K562 (cell line): ENCODE measurements around the gene TDRD9. TPM values are rescaled to one million over a fixed set of nuclear protein-coding genes. Genes with fewer than 3 reads are reported as not detected.

Source experiments
- ATAC-seq: fragments of 200-7000 bp; cut with Tn5 transposase; 3 replicates; pipeline ENCODE4 v1.9.1; 2020; ENCODE audit warnings: moderate library complexity
- BruUV-seq: library from RNA; stranded (reverse); fragments of 400-500 nt; replicated peaks from 2 replicates; lab custom pipeline; 2021; lab: Mats Ljungman, UMichigan
- CTCF ChIA-PET: fragments of 300-600 bp; formaldehyde crosslinking; extraction: SDS; loops from one replicate; lab custom pipeline; 2021; ENCODE audit warnings: low intra/inter-chr PET ratio; lab: Yijun Ruan, JAX
- POLR2A ChIA-PET: fragments of 300-600, 350-650 bp; sonication (Branson Sonifier 250); formaldehyde crosslinking; extraction: SDS; loops from one replicate; lab custom pipeline; 2021; ENCODE audit warnings: antibody characterized with exemption, inconsistent platforms; lab: Yijun Ruan, JAX
- DNase-seq, 4 experiments: peaks; one replicate each; pipeline versions ENCODE4 v3.0.0 to v3.0.0-alpha.2; 2011 to 2018; ENCODE audit warnings: low spot score in 3 of 4, mixed read lengths in 3 of 4; ENCODE audit errors: extremely low read depth in 1 of 4
- FAIRE-seq: peaks from 2 replicates; lab custom pipeline; 2011; peaks lifted over from hg19 to GRCh38; lab: Jason Lieb, UNC
- H2AFZ ChIP-seq: 2 replicates; pipeline ENCODE4 v1.6.0; 2011; ENCODE audit warnings: low read depth, low read length, control low read depth, inconsistent platforms
- H3K27ac ChIP-seq: fragments of 200-600 bp; 3 replicates; pipeline ENCODE4 v1.8.0; 2011; ENCODE audit warnings: low read depth, mild to moderate bottlenecking, control low read depth, inconsistent platforms, low read length, moderate library complexity, mixed read lengths; ENCODE audit errors: extremely low read depth
- H3K27me3 ChIP-seq, 2 experiments: fragments of 300-600 bp in 1 of 2; 2 replicates in 1 of 2; 3 replicates in 1 of 2; pipeline versions ENCODE4 v1.6.0 to v1.8.0; 2011; ENCODE audit warnings: inconsistent platforms in 2 of 2, low read length in 2 of 2, mild to moderate bottlenecking in 1 of 2, mixed read lengths in 1 of 2, moderate library complexity in 1 of 2; ENCODE audit not compliant: control insufficient read depth in 2 of 2, insufficient read depth in 2 of 2
- H3K36me3 ChIP-seq: fragments of 300-600 bp; 3 replicates; pipeline ENCODE4 v1.8.0; 2011; ENCODE audit warnings: mild to moderate bottlenecking, low read length, inconsistent platforms; ENCODE audit not compliant: control insufficient read depth, insufficient read depth
- H3K4me1 ChIP-seq, 2 experiments: fragments of 200-600 bp in 1 of 2; replicated peaks in 1 of 2; 2 replicates in 1 of 2; 3 replicates in 1 of 2; pipeline versions ENCODE4 v1.5.1 to v1.8.0; 2011; ENCODE audit warnings: inconsistent platforms in 2 of 2, low read length in 2 of 2, mild to moderate bottlenecking in 1 of 2, mixed read lengths in 1 of 2, moderate library complexity in 1 of 2; ENCODE audit not compliant: control insufficient read depth in 2 of 2, insufficient read depth in 2 of 2
- H3K4me2 ChIP-seq: 2 replicates; pipeline ENCODE4 v1.6.1; 2011; ENCODE audit warnings: low read length, control low read depth, inconsistent platforms, mixed read lengths; ENCODE audit not compliant: insufficient read depth
- H3K4me3 ChIP-seq: fragments of 200-600 bp; sonication (generic), shearing (Covaris generic); 2 replicates; pipeline ENCODE4 v1.5.1; 2016; ENCODE audit warnings: control low read depth, inconsistent platforms
- H3K79me2 ChIP-seq: fragments of 200-600 bp; 3 replicates; pipeline ENCODE4 v1.8.0; 2011; ENCODE audit warnings: low read length, inconsistent platforms; ENCODE audit not compliant: control insufficient read depth, insufficient read depth
- H3K9ac ChIP-seq, 2 experiments: 2 replicates each; pipeline versions ENCODE4 v1.6.0 to v1.6.1; 2011; ENCODE audit warnings: low read depth in 2 of 2, low read length in 2 of 2, control low read depth in 1 of 2, inconsistent platforms in 1 of 2, mild to moderate bottlenecking in 1 of 2, mixed read lengths in 1 of 2; ENCODE audit not compliant: insufficient read depth in 1 of 2
- H3K9me1 ChIP-seq: one replicate; pipeline ENCODE4 v1.6.0; 2011; ENCODE audit warnings: inconsistent platforms, mild to moderate bottlenecking, low read length, moderate library complexity; ENCODE audit not compliant: control insufficient read depth, insufficient read depth
- H3K9me3 ChIP-seq: replicated peaks from 2 replicates; pipeline ENCODE4 v1.5.1; 2011; ENCODE audit warnings: low read depth, low read length, inconsistent platforms; ENCODE audit not compliant: control insufficient read depth, insufficient read depth
- H4K20me1 ChIP-seq: replicated peaks from 2 replicates; pipeline ENCODE4 v1.6.1; 2011; ENCODE audit warnings: low read length, inconsistent platforms, mixed read lengths; ENCODE audit not compliant: control insufficient read depth, insufficient read depth
- BRD4 ChIP-seq: fragments of 200-600 bp; sonication (generic); IDR thresholded peaks from 2 replicates; pipeline ENCODE4 v1.6.1; 2017; ENCODE audit warnings: inconsistent platforms
- CTBP1 ChIP-seq: fragments of 450-650 bp; IDR thresholded peaks from 2 replicates; pipeline ENCODE4 v1.6.1; 2016; ENCODE audit warnings: borderline replicate concordance
- HNRNPLL ChIP-seq: fragments of 200-400 bp; formaldehyde crosslinking; IDR thresholded peaks from 2 replicates; pipeline ENCODE4 v1.6.1; 2017; ENCODE audit warnings: low read length, low read depth, mild to moderate bottlenecking; ENCODE audit not compliant: poor library complexity, severe bottlenecking
- MED1 ChIP-seq: sonication (generic); formaldehyde crosslinking; IDR thresholded peaks from 2 replicates; pipeline ENCODE4 v1.8.1; 2023; ENCODE audit warnings: missing genetic modification reagents, borderline replicate concordance
- NFYB ChIP-seq: IDR thresholded peaks from 2 replicates; pipeline ENCODE4 v1.6.1; 2011; ENCODE audit warnings: mild to moderate bottlenecking, moderate library complexity; ENCODE audit not compliant: insufficient read length; ENCODE audit errors: extremely low read depth
- THRB ChIP-seq: fragments of 450-650 bp; formaldehyde crosslinking; conservative IDR thresholded peaks from 2 replicates; pipeline ENCODE4 v1.4.0; 2022; ENCODE audit warnings: mild to moderate bottlenecking, missing genetic modification characterization
- ZHX1 ChIP-seq: fragments of 150-350 bp; conservative IDR thresholded peaks from 2 replicates; pipeline ENCODE4 v1.6.1; 2014; ENCODE audit warnings: low read length
- WGBS: fragments of 100-300 bp; shearing (Covaris generic); methylation state at CpG from one replicate; pipeline ENCODE4 v1.1.6; 2016; ENCODE audit warnings: low coverage, mixed read lengths; ENCODE audit not compliant: insufficient coverage; ENCODE audit errors: missing lambda C conversion rate; 5-methylcytosine and 5-hydroxymethylcytosine counted together
- in situ Hi-C: fragments of 300-500 bp; cut with MboI; formaldehyde crosslinking; loops from 4 replicates; pipeline ENCODE4 v1.15.0; 2018; ENCODE audit warnings: inconsistent platforms, mixed read lengths
- intact Hi-C: fragments of 100-400 bp; cut with micrococcal nuclease; formaldehyde crosslinking; loops from 2 replicates; pipeline ENCODE4 v1.14.2; 2022
- polyA plus RNA-seq, 8 experiments: library from polyadenylated mRNA; depleted of rRNA in 4 of 8; stranded (reverse) in 5 of 8; unstranded in 3 of 8; fragments of >200 nt; fragmentation: Nextera tagmentation in 2 of 8; fragmentation: Illumina TruSeq in 1 of 8; extraction: Ambion mirVana in 2 of 8; extraction: Trizol in 1 of 8; gene quantifications; 2 replicates each; pipeline versions ENCODE4 v1.2.1 to v1.2.3, GENCODE V29; 2011 to 2014; ENCODE audit warnings: inconsistent platforms in 1 of 8, missing spikeins in 1 of 8
- total RNA-seq, 7 experiments: library from RNA; depleted of rRNA in 6 of 7; stranded (reverse); fragments of >200 nt in 6 of 7; fragmentation: Illumina TruSeq in 2 of 7; extraction: Trizol in 2 of 7; gene quantifications; 2 replicates each; pipeline versions ENCODE4 v1.2.1 to v1.2.3, GENCODE V29; 2011 to 2021; ENCODE audit warnings: low replicate concordance in 1 of 7

TDRD9 gene
- total and polyA plus RNA-seq, 9 of the 15 experiments (the other 6 are each of a cell fraction or from before 2014, with no cell fraction given), result 0.04 to 0.14 (median 0.04) TPM; not detected in 5

GRCh38 chr14:104081951-104082464, 153.8 kb downstream of the TDRD9 start:
- DNase-seq, result no peak
- intact Hi-C loops, result no loop called here
- peaks cover 0 to 11% of the 10 kb centered on the region in 2 experiments; a peak in 1 of 5 replicates for H3K27me3 ChIP-seq
- CTCF ChIA-PET, result no interaction called here
- no peak overlapping the region for H2AFZ ChIP-seq
- H3K9me1 ChIP-seq, result no peaks in the 10 kb centered on the region
- no peak for FAIRE-seq
- no peak for TF ChIP-seq BRD4
- TF ChIP-seq CTBP1, result no peak
- no peak for TF ChIP-seq MED1 (CRISPR knock-in tag)
- no peak for TF ChIP-seq ZHX1
- no peak for TF ChIP-seq THRB
- no peak for TF ChIP-seq NFYB
- no peak for TF ChIP-seq HNRNPLL
- TF ChIP-seq, all 486 proteins: peak for 0
- in situ Hi-C loops, result no loop called here
- Histone ChIP-seq H3K9ac (no peak overlapping the region), H3K36me3 (no peaks in the 10 kb centered on the region), H3K4me1 (peaks cover 0 to 9% of the 10 kb centered on the region in 2 experiments; a peak in 2 of 5 replicates), H3K79me2 (no peaks in the 10 kb centered on the region), H3K9me3 (no peaks in the 10 kb centered on the region), H3K4me2 (no peak overlapping the region), H4K20me1 (no peaks in the 10 kb centered on the region), H3K27ac (no peak overlapping the region), H3K4me3 (no peak overlapping the region)
- POLR2A ChIA-PET, result no interaction called here
- BruUV-seq, result no TSS peak
- no peak for ATAC-seq
- 5% methylated on average over 8 of the region's 15 CpGs for WGBS
